Hepatocyte (in vitro differentiated cells): ENCODE data around the gene DGKD. TPM values are rescaled to one million over a fixed set of nuclear protein-coding genes. Genes with fewer than 3 reads are reported as not detected.

Experiments
- DNase-seq: peaks from one replicate; pipeline ENCODE4 v3.0.0-alpha.2; 2016; ENCODE audit warnings: low spot score
- H2AFZ ChIP-seq: fragments of 200-600 bp; sonication (generic); 2 replicates; pipeline ENCODE4 v1.6.0; 2016; ENCODE audit warnings: antibody characterized with exemption, mild to moderate bottlenecking
- H3K27ac ChIP-seq: fragments of 200-600 bp; sonication (generic); 2 replicates; pipeline ENCODE4 v1.5.1; 2016; ENCODE audit warnings: mild to moderate bottlenecking
- H3K27me3 ChIP-seq: fragments of 200-600 bp; sonication (generic); 2 replicates; pipeline ENCODE4 v1.6.1; 2016
- H3K36me3 ChIP-seq: fragments of 200-600 bp; sonication (generic); replicated peaks from 2 replicates; pipeline ENCODE4 v1.5.1; 2016; ENCODE audit warnings: low read depth; ENCODE audit not compliant: insufficient read depth
- H3K4me1 ChIP-seq: fragments of 200-600 bp; sonication (generic); 2 replicates; pipeline ENCODE4 v1.5.1; 2016; ENCODE audit warnings: mild to moderate bottlenecking, moderate library complexity; ENCODE audit not compliant: insufficient read depth
- H3K4me2 ChIP-seq: fragments of 200-600 bp; sonication (generic); 2 replicates; pipeline ENCODE4 v1.6.0; 2016
- H3K4me3 ChIP-seq: fragments of 200-600 bp; sonication (generic); 2 replicates; pipeline ENCODE4 v1.5.1; 2016; ENCODE audit warnings: mild to moderate bottlenecking
- H3K79me2 ChIP-seq: fragments of 200-600 bp; sonication (generic); 2 replicates; pipeline ENCODE4 v1.6.0; 2017; ENCODE audit warnings: mild to moderate bottlenecking
- H3K9me2 ChIP-seq: fragments of 200-600 bp; sonication (generic); replicated peaks from 2 replicates; pipeline ENCODE4 v1.6.0; 2017; ENCODE audit warnings: mild to moderate bottlenecking; ENCODE audit not compliant: insufficient read depth
- H3K9me3 ChIP-seq: fragments of 200-600 bp; sonication (generic); 2 replicates; pipeline ENCODE4 v1.5.1; 2016; ENCODE audit warnings: low read depth, mild to moderate bottlenecking
- H4K20me1 ChIP-seq: fragments of 200-600 bp; sonication (generic); 2 replicates; pipeline ENCODE4 v1.6.0; 2016; ENCODE audit warnings: mild to moderate bottlenecking; ENCODE audit not compliant: insufficient read depth, poor library complexity, severe bottlenecking
- EZH2 ChIP-seq: fragments of 200-600 bp; sonication (generic); IDR thresholded peaks from 2 replicates; pipeline ENCODE4 v1.6.1; 2016; ENCODE audit warnings: antibody characterized with exemption, mild to moderate bottlenecking, borderline replicate concordance
- EZH2phosphoT487 ChIP-seq: fragments of 200-600 bp; sonication (generic); IDR thresholded peaks from one replicate; pipeline ENCODE4 v1.6.1; 2018; ENCODE audit warnings: antibody characterized with exemption, mild to moderate bottlenecking, low read depth, moderate library complexity; ENCODE audit not compliant: unreplicated experiment, severe bottlenecking
- WGBS: methylation state at CpG from one replicate; pipeline ENCODE4 v1.1.6; 2016; ENCODE audit warnings: low lambda C conversion rate; ENCODE audit errors: missing lambda C conversion rate; 5-methylcytosine and 5-hydroxymethylcytosine counted together
- polyA plus RNA-seq: library from polyadenylated mRNA; unstranded; fragments of >200 nt; fragmentation: Nextera tagmentation; extraction: Ambion mirVana; gene quantifications from 2 replicates; pipeline ENCODE4 v1.2.1, GENCODE V29; 2016
- total RNA-seq: library from RNA; depleted of rRNA; stranded (reverse); fragments of >200 nt; gene quantifications from 2 replicates; pipeline ENCODE4 v1.2.3, GENCODE V29; 2014
- TF ChIP-seq, protein P1 (sequence below): fragments of 200-600 bp; sonication (generic); IDR thresholded peaks from 2 replicates; pipeline ENCODE4 v1.5.1; 2016; ENCODE audit warnings: antibody characterized with exemption, mild to moderate bottlenecking; ENCODE audit not compliant: poor library complexity

Gene DGKD
- total and polyA plus RNA-seq, 2 experiments from 2014 or later: 14.2 to 14.3 TPM

DNA sequence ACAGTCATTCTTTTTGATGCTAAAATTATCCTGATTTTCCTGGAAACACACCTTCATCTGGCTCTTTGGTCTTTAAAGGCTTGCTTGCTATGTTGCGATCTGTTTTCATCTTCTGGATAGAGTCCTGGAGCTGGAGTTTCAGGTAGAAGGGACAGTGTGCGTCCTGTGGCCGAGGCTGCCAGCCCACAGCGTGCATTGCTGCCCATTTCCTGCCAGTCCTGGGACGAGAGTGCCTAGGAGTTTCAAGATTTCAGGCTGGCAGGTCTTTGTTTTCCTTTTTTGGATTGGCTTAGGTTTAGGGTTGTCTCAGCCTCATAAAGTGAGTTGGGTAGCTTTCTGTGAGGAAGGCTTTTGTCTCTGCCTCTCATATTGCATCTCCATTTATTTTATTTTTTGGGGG is 14.5 kb downstream of the DGKD start:
- Histone ChIP-seq H3K4me3 (no peak overlapping the region), H3K27ac (no peak overlapping the region), H3K79me2 (peaks cover 75% of the 10 kb centered on the region), H3K4me2 (no peak overlapping the region), H4K20me1 (no peaks in the 10 kb centered on the region), H2AFZ (no peak overlapping the region), H3K4me1 (no peaks in the 10 kb centered on the region), H3K9me2 (no peaks in the 10 kb centered on the region), H3K36me3 (no peaks in the 10 kb centered on the region), H3K9me3 (peaks cover 4% of the 10 kb centered on the region), H3K27me3 (no peaks in the 10 kb centered on the region)
- no peak for DNase-seq
- 88% methylated on average over 5 of the region's 5 CpGs for WGBS
- TF ChIP-seq, protein P1, sequence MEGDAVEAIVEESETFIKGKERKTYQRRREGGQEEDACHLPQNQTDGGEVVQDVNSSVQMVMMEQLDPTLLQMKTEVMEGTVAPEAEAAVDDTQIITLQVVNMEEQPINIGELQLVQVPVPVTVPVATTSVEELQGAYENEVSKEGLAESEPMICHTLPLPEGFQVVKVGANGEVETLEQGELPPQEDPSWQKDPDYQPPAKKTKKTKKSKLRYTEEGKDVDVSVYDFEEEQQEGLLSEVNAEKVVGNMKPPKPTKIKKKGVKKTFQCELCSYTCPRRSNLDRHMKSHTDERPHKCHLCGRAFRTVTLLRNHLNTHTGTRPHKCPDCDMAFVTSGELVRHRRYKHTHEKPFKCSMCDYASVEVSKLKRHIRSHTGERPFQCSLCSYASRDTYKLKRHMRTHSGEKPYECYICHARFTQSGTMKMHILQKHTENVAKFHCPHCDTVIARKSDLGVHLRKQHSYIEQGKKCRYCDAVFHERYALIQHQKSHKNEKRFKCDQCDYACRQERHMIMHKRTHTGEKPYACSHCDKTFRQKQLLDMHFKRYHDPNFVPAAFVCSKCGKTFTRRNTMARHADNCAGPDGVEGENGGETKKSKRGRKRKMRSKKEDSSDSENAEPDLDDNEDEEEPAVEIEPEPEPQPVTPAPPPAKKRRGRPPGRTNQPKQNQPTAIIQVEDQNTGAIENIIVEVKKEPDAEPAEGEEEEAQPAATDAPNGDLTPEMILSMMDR: no peak
- TF ChIP-seq EZH2 (no peak), EZH2phosphoT487 (no peak)

DNA sequence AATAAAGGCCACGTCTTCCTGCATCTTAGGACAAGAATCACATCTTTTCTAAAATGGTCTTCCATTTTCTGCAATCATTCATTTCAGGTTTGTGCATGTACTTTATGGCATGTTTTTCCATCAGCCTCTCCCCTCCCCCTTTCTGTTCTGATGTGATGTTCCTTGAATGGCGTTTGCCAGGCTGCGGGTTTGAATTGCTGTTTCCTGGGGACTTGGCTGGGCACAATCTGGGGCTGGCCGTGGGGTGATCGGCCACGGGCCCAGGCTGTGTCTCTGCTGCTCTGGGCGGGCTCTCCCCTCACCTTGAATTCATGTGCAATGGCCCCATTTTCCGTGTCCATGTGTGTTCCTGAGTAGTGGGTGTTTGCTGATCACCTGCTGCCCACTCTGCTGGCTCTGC is 15.2 kb downstream of the DGKD start:
- WGBS: 83% methylated on average over 8 of the region's 8 CpGs
- Histone ChIP-seq H3K27me3 (no peaks in the 10 kb centered on the region), H3K9me2 (no peaks in the 10 kb centered on the region), H3K9me3 (no peaks in the 10 kb centered on the region), H4K20me1 (no peaks in the 10 kb centered on the region), H3K4me3 (no peak overlapping the region), H3K27ac (no peak overlapping the region), H3K4me1 (no peaks in the 10 kb centered on the region), H3K36me3 (no peaks in the 10 kb centered on the region), H3K79me2 (peaks cover 75% of the 10 kb centered on the region), H2AFZ (no peak overlapping the region), H3K4me2 (no peak overlapping the region)
- no peak for DNase-seq
- TF ChIP-seq, protein P1: no peak
- no peak for TF ChIP-seq EZH2phosphoT487
- no peak for TF ChIP-seq EZH2

DNA sequence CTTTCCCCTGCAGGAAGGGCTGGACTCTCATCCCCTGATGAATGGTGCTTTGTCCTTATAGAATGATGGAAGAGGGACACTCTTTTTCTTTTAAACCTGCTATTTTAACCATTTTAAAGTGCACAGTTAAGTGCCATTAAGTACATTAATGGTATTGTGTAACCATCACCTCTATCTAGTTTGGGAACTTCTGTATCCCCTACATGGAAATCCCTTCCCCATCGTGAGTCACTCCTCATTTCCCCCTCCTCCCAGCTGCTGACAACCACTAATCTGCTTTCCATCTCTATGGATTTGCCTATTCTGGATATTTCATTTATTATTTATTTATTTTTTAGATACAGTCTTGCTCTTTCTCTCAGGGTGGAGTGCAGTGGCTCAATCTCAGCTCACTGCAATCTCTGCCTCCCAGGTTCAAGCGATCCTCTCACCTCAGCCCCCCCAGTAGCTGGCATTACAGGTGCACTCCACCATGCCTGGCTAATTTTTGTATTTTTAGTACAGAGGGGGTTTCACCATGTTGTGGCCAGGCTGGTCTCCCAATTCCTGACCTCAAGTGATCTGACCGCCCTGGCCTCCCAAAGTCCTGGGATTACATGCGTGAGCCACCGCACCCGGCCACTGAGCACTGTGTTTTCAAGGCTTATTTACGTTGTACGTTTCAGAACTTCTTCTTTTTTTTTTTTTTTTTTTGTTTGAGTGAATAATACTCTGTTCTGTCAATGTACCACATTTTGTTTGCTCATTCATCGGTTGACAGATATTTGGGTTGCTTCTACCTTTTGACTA is 15.8 kb downstream of the DGKD start:
- 91% methylated on average over 9 of the region's 9 CpGs for WGBS
- no peak overlapping the region for H3K4me2 ChIP-seq
- H3K4me3 ChIP-seq: no peak overlapping the region
- H3K9me2 ChIP-seq: no peaks in the 10 kb centered on the region
- H3K4me1 ChIP-seq: no peaks in the 10 kb centered on the region
- H3K27me3 ChIP-seq: no peaks in the 10 kb centered on the region
- no peaks in the 10 kb centered on the region for H4K20me1 ChIP-seq
- H2AFZ ChIP-seq: no peak overlapping the region
- no peaks in the 10 kb centered on the region for H3K9me3 ChIP-seq
- peaks cover 71% of the 10 kb centered on the region for H3K79me2 ChIP-seq
- no peaks in the 10 kb centered on the region for H3K36me3 ChIP-seq
- no peak for TF ChIP-seq EZH2
- TF ChIP-seq EZH2phosphoT487: no peak
- TF ChIP-seq, protein P1: no peak
- no peak for DNase-seq
- H3K27ac ChIP-seq: no peak overlapping the region
